Keratinocyte (primary cell): ENCODE results near the gene IQCE. TPM values are rescaled to one million over a fixed set of nuclear protein-coding genes. Genes with fewer than 3 reads are reported as not detected.

Source experiments
- DNase-seq: peaks from one replicate; pipeline ENCODE4 v3.0.0-alpha.2; 2011; ENCODE audit warnings: low read depth, missing footprints, low spot score
- FAIRE-seq: peaks from 2 replicates; lab custom pipeline; 2011; peaks lifted over from hg19 to GRCh38; lab: Jason Lieb, UNC
- H2AFZ ChIP-seq: 2 replicates; pipeline ENCODE4 v1.6.0; 2012; ENCODE audit warnings: low read length, control low read depth, inconsistent platforms; ENCODE audit not compliant: control insufficient read depth
- H3K27ac ChIP-seq: 2 replicates; pipeline ENCODE4 v1.5.1; 2011; ENCODE audit warnings: low read length; ENCODE audit not compliant: control insufficient read depth, insufficient read depth
- H3K27me3 ChIP-seq: 3 replicates; pipeline ENCODE4 v1.6.0; 2011; ENCODE audit warnings: low read length; ENCODE audit not compliant: control insufficient read depth, insufficient read depth; ENCODE audit errors: extremely low read depth
- H3K36me3 ChIP-seq, 2 experiments: 2 replicates in 1 of 2; 3 replicates in 1 of 2; pipeline ENCODE4 v1.5.1; 2011; ENCODE audit warnings: low read length in 2 of 2, mild to moderate bottlenecking in 1 of 2; ENCODE audit not compliant: control insufficient read depth in 2 of 2, insufficient read depth in 2 of 2; ENCODE audit errors: extremely low read depth in 1 of 2
- H3K4me1 ChIP-seq: 3 replicates; pipeline ENCODE4 v1.5.1; 2011; ENCODE audit warnings: low read length; ENCODE audit not compliant: control insufficient read depth, insufficient read depth; ENCODE audit errors: extremely low read depth
- H3K4me2 ChIP-seq: 3 replicates; pipeline ENCODE4 v1.6.0; 2011; ENCODE audit warnings: low read depth, low read length; ENCODE audit not compliant: control insufficient read depth, insufficient read depth; ENCODE audit errors: extremely low read depth
- H3K4me3 ChIP-seq, 3 experiments: fragments of 200-600 bp in 1 of 3; sonication (generic) in 1 of 3; 2 replicates in 2 of 3; 3 replicates in 1 of 3; pipeline ENCODE4 v1.5.1; 2011 to 2016; ENCODE audit warnings: low read length in 3 of 3, mild to moderate bottlenecking in 3 of 3, control low read depth in 2 of 3, inconsistent platforms in 1 of 3, low read depth in 1 of 3, mixed read lengths in 1 of 3, mixed run types in 1 of 3, moderate library complexity in 1 of 3; ENCODE audit not compliant: control insufficient read depth in 2 of 3, insufficient read depth in 2 of 3; ENCODE audit errors: extremely low read depth in 1 of 3
- H3K79me2 ChIP-seq: 2 replicates; pipeline ENCODE4 v1.6.0; 2012; ENCODE audit warnings: low read length; ENCODE audit not compliant: control insufficient read depth, insufficient read depth
- H3K9ac ChIP-seq: 3 replicates; pipeline ENCODE4 v1.6.0; 2011; ENCODE audit warnings: low read length; ENCODE audit not compliant: control insufficient read depth, insufficient read depth; ENCODE audit errors: extremely low read depth
- H3K9me1 ChIP-seq: 3 replicates; pipeline ENCODE4 v1.6.0; 2011; ENCODE audit warnings: low read length; ENCODE audit not compliant: control insufficient read depth, insufficient read depth; ENCODE audit errors: extremely low read depth
- H3K9me3 ChIP-seq: 2 replicates; pipeline ENCODE4 v1.5.1; 2012; ENCODE audit warnings: low read depth, low read length; ENCODE audit not compliant: control insufficient read depth
- H4K20me1 ChIP-seq: 3 replicates; pipeline ENCODE4 v1.6.0; 2011; ENCODE audit warnings: low read length; ENCODE audit not compliant: control insufficient read depth, insufficient read depth; ENCODE audit errors: extremely low read depth
- EZH2 ChIP-seq: IDR thresholded peaks from one replicate; pipeline ENCODE4 v1.6.1; 2012; ENCODE audit warnings: inconsistent platforms, mild to moderate bottlenecking, low read length, moderate library complexity
- dilution Hi-C: fragments of 300-500 bp; cut with MboI; formaldehyde crosslinking; loops from one replicate; pipeline ENCODE4 v1.7.0; 2020; ENCODE audit warnings: low sequenced_read_pairs; ENCODE audit not compliant: extremely low pct_ligation_motif_present
- polyA plus RNA-seq, 5 experiments: library from polyadenylated mRNA; depleted of rRNA in 3 of 5; stranded (reverse) in 3 of 5; stranded (forward) in 1 of 5; unstranded in 1 of 5; fragments of >200 nt; gene quantifications; 1 replicate in 1 of 5; 2 replicates in 3 of 5; 3 replicates in 1 of 5; pipeline versions ENCODE4 v1.2.1 to v1.2.3, GENCODE V29; 2011 to 2012; ENCODE audit warnings: missing spikeins in 2 of 5, low read depth in 1 of 5, low replicate concordance in 1 of 5
- TF ChIP-seq, protein P1 (sequence below), 3 experiments: IDR thresholded peaks in 1 of 3; conservative IDR thresholded peaks in 1 of 3; optimal IDR thresholded peaks in 1 of 3; 2 replicates in 2 of 3; 3 replicates in 1 of 3; pipeline versions ENCODE3 to v1.5.1; 2011; ENCODE audit warnings: low read length in 3 of 3, mild to moderate bottlenecking in 3 of 3, moderate library complexity in 2 of 3, control low read depth in 1 of 3, inconsistent platforms in 1 of 3; ENCODE audit not compliant: insufficient read depth in 2 of 3; ENCODE audit errors: extremely low read depth in 1 of 3

The IQCE gene
- polyA plus RNA-seq, 1 donor (not counting 4 experiments of a cell fraction or from before 2014, with no cell fraction given): 5.2 TPM

DNA sequence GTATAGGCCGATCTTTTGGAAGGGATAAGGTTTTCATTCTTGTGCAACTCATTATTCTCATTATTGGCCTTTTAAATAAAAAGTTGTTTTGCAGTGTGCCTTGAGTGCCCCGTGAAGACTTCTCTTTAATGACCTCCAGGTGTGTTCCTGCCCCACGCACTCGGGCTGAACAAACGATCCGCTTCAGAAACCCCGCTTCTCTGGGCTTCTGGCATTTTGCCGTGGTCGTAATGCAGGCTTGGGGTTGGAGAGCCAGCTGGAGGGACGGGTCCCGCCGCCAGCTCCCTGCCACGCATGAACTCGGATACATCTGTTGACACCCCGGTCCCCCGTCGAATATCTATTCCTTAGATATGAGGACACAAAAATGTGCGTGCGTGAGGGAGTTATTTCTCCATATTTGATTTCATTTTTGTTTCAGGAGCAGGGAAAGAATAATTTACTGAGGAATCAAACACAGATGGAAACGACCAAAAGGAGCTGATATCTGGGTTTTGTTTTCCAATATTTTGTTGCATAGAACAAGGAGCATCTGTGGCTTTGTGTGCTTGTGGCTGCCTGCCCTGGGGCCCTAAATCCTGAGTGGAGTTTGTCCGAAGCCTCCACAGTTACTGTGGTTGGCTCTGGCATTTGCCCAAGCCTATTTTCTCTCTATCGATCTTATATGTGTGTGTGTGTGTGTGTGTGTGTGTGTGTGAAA lies 56.0 kb downstream of the IQCE start:
- FAIRE-seq: no peak
- H3K36me3 ChIP-seq: no peaks in the 10 kb centered on the region
- no peak overlapping the region for H3K9ac ChIP-seq
- H3K27me3 ChIP-seq: peaks cover 41% of the 10 kb centered on the region
- no peak for DNase-seq
- no peaks in the 10 kb centered on the region for H3K4me1 ChIP-seq
- no peaks in the 10 kb centered on the region for H3K9me1 ChIP-seq
- H3K27ac ChIP-seq: no peak overlapping the region
- TF ChIP-seq, protein P1, sequence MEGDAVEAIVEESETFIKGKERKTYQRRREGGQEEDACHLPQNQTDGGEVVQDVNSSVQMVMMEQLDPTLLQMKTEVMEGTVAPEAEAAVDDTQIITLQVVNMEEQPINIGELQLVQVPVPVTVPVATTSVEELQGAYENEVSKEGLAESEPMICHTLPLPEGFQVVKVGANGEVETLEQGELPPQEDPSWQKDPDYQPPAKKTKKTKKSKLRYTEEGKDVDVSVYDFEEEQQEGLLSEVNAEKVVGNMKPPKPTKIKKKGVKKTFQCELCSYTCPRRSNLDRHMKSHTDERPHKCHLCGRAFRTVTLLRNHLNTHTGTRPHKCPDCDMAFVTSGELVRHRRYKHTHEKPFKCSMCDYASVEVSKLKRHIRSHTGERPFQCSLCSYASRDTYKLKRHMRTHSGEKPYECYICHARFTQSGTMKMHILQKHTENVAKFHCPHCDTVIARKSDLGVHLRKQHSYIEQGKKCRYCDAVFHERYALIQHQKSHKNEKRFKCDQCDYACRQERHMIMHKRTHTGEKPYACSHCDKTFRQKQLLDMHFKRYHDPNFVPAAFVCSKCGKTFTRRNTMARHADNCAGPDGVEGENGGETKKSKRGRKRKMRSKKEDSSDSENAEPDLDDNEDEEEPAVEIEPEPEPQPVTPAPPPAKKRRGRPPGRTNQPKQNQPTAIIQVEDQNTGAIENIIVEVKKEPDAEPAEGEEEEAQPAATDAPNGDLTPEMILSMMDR (optimal IDR thresholded peaks at IDR 0.05 in 1 of 3, IDR thresholded peaks at IDR 0.05 in 1 of 3, conservative IDR thresholded peaks at IDR 0.05 in 1 of 3; ENCODE audit: extremely low read depth in 1 of 3, insufficient read depth in 2 of 3, low read length in 3 of 3): no peak
- TF ChIP-seq EZH2: no peak
- dilution Hi-C loops: no loop called here
- H3K4me2 ChIP-seq: no peak overlapping the region
- no peak overlapping the region for H3K4me3 ChIP-seq
- H2AFZ ChIP-seq: no peak overlapping the region
- H3K79me2 ChIP-seq: no peaks in the 10 kb centered on the region
- H4K20me1 ChIP-seq: no peaks in the 10 kb centered on the region
- no peaks in the 10 kb centered on the region for H3K9me3 ChIP-seq

DNA sequence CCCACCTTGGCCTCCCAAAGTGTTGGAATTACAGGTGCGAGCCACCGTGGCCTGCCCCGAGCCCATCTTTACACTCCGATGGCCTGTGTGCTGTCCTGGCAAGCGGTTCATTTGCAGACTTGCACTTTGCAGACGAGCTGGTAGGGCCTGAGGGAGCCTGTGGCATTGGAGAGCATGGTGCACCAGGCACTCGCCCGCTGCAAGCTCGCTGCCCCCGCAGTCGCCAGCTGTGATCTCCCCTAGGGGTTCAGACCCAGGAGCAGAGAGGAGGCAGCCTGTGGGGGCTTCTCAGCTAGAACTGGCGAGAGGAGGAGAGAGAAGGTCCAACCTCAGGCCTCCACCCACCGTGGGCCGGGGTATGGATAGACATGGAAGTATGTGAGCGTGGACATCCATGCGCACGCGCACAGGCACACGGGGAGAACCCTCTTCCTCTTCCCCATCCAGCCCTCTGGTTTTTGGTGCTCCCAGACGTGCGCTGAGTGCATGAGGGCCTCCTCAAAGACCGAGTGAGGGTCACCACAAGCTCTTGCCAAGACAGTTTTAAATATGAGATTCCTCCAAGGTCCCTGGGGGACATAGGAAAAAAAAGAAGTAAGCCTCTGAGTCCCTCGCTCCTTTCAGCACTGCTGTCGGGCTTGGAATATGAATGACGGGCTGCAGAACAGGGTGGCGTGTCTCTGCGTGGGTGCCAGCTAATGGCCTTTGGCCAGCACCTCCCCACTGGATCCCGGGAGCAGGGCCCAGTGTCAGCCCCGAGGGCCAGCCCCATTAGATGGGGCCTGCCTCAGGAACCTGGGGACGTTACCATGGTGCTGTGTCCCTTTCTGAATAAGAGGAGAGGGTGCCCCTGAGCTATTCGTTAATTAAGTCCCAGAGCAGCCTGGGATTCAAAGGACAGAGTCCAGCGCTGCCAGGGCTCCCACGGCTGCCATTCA lies 57.9 kb downstream of the IQCE start:
- Histone ChIP-seq H3K9me3 (no peaks in the 10 kb centered on the region), H3K4me2 (no peak overlapping the region), H3K4me1 (no peaks in the 10 kb centered on the region), H3K27me3 (peaks cover 41% of the 10 kb centered on the region), H3K9me1 (no peaks in the 10 kb centered on the region), H3K27ac (no peak overlapping the region), H3K9ac (no peak overlapping the region), H3K4me3 (peak overlapping the region in 1 of 3 experiments; percentile 7), H3K79me2 (no peaks in the 10 kb centered on the region), H2AFZ (no peak overlapping the region), H3K36me3 (no peaks in the 10 kb centered on the region), H4K20me1 (no peaks in the 10 kb centered on the region)
- FAIRE-seq (no peak), DNase-seq (no peak)
- TF ChIP-seq, protein P1 (optimal IDR thresholded peaks at IDR 0.05 in 1 of 3, IDR thresholded peaks at IDR 0.05 in 1 of 3, conservative IDR thresholded peaks at IDR 0.05 in 1 of 3; ENCODE audit: extremely low read depth in 1 of 3, insufficient read depth in 2 of 3, low read length in 3 of 3): no peak
- peak; percentile 38 for TF ChIP-seq EZH2
- dilution Hi-C loops: no loop called here
